ENCODE results near the gene IMP4. TPM values are rescaled to one million over a fixed set of nuclear protein-coding genes. Genes with fewer than 3 reads are reported as not detected.

The IMP4 gene
- total and polyA plus RNA-seq, 10 of the 15 experiments (the other 5 are each of a cell fraction or from before 2014, with no cell fraction given), result 41.4 to 242 (median 166) TPM

- Histone ChIP-seq H3K4me3 (no peak overlapping the region), H4K20me1 (ENCODE audit: control insufficient read depth, insufficient read depth) (no peaks in the 10 kb centered on the region), H3K4me1 (ENCODE audit: control insufficient read depth, insufficient read depth, low read length) (peaks cover 24% of the 10 kb centered on the region), H2AFZ (ENCODE audit: control insufficient read depth, low read depth, low read length) (peak overlapping the region; percentile 25), H3K9ac (ENCODE audit: control insufficient read depth, insufficient read depth, low read length) (peak overlapping the region; percentile 21), H3K79me2 (ENCODE audit: control insufficient read depth, insufficient read depth, low read length) (peaks cover 1% of the 10 kb centered on the region; the same call in 1 of the 2 replicates), H3K36me3 (ENCODE audit: control insufficient read depth in 2 of 2, insufficient read depth in 2 of 2, low read length in 1 of 2) (peaks cover 0 to 2% of the 10 kb centered on the region in 2 experiments; a peak in 1 of 4 replicates), H3K4me2 (ENCODE audit: control insufficient read depth, insufficient read depth) (peak overlapping the region; percentile 36), H3K27ac (ENCODE audit: control insufficient read depth, insufficient read depth) (peak overlapping the region; percentile 39), H3K9me3 (replicated peaks; ENCODE audit: control insufficient read depth, insufficient read depth, low read length) (no peaks in the 10 kb centered on the region), H3K27me3 (replicated peaks in 1 of 2; ENCODE audit: control insufficient read depth in 2 of 2, insufficient read depth in 2 of 2, low read length in 1 of 2) (no peaks in the 10 kb centered on the region)
- ChIA-PET CTCF (interaction anchor here (1.1 to 2.2 kb wide), 4 partner anchors 10 to 75 kb away, joined by 3 to 12 read pairs (median 4); partner anchors contain the start of gene IMP4), POLR2A (interaction anchor here (0.6 to 2.8 kb wide), 5 partner anchors 10 to 33 kb away, joined by 3 to 25 read pairs (median 4); partner anchors contain the start of gene IMP4), RAD21 (ENCODE audit: unreplicated experiment) (interaction anchor here (1.2 to 3.1 kb wide), 2 partner anchors 10 to 21 kb away, joined by 3 to 14 read pairs; partner anchors contain the start of gene IMP4), SMC1A (ENCODE audit: uncharacterized antibody, unreplicated experiment) (interaction anchor here (0.7 to 2.6 kb wide), 5 partner anchors 10 to 33 kb away, joined by 3 to 14 read pairs (median 4); partner anchors contain the start of gene IMP4)
- DNase-seq (ENCODE audit: low read depth, low spot score) (no peak), FAIRE-seq (no peak), ATAC-seq (no peak)
- intact Hi-C loops (cut with micrococcal nuclease; ENCODE audit: unreplicated experiment) (no loop called here), in situ Hi-C loops (cut with MboI) (no loop called here)
- no TSS peak for BruUV-seq (replicated peaks)
- WGBS (ENCODE audit: insufficient coverage, insufficient replicate concordance, low lambda C conversion rate, missing lambda C conversion rate), result 40% methylated on average over 7 of the region's 7 CpGs
- TF ChIP-seq SRF (IDR thresholded peaks at IDR 0.05; ENCODE audit: low read depth in 2 of 2, low read length in 2 of 2) (no peak), SMAD1 (IDR thresholded peaks at IDR 0.05; ENCODE audit: low read depth, partially characterized antibody) (no peak), MAX (IDR thresholded peaks at IDR 0.05; ENCODE audit: low read depth, low read length) (no peak), BHLHE40 (IDR thresholded peaks at IDR 0.05; ENCODE audit: borderline replicate concordance in 1 of 2, low read depth in 2 of 2, low read length in 1 of 2) (no peak), KDM1A (IDR thresholded peaks at IDR 0.05; ENCODE audit: borderline replicate concordance) (no peak), ZNF217 (IDR thresholded peaks at IDR 0.05) (no peak), EP300 (IDR thresholded peaks at IDR 0.05; ENCODE audit: borderline replicate concordance in 1 of 2, control insufficient read depth in 1 of 2, low read depth in 2 of 2, low read length in 2 of 2) (no peak), POLR2AphosphoS5 (IDR thresholded peaks at IDR 0.05; ENCODE audit: low read length) (no peak), PAX8 (IDR thresholded peaks at IDR 0.05) (no peak), HDAC2 (IDR thresholded peaks at IDR 0.05) (no peak), TAF1 (IDR thresholded peaks at IDR 0.05; ENCODE audit: borderline replicate concordance, low read depth, low read length) (no peak), CEBPZ (IDR thresholded peaks at IDR 0.05; ENCODE audit: low read depth, low read length) (no peak), NR2F1 (conservative IDR thresholded peaks at IDR 0.05) (no peak), KLF5 (IDR thresholded peaks at IDR 0.05; ENCODE audit: partially characterized antibody) (no peak), TCF7 (IDR thresholded peaks at IDR 0.05; ENCODE audit: borderline replicate concordance) (no peak), NR2C1 (IDR thresholded peaks at IDR 0.05) (no peak), ATF3 (IDR thresholded peaks at IDR 0.05; ENCODE audit: borderline replicate concordance, extremely low read depth, low read depth, low read length) (no peak)
These were observed 9.5 kb downstream of the IMP4 start for GRCh38 chr2:130352237-130352636.

All from GM12878 (cell line).